ENCODE measurements around the gene ZNF483.
"Not testable (repeated sequence)": the region's sequence is repeated elsewhere in the genome, so short reads cannot be mapped to it uniquely, and the experiment has no call there.

Gene ZNF483

GRCh38 chr9:111525056-111525977 is at the start of gene ZNF483:
Gene ZNF483, plus strand, starts transcription at chr9:111525179. Its CDS starts 2,217 bp downstream, at chr9:111527396.
- Mint-ChIP-seq H3K9me3 (peaks cover 5% of the 10 kb centered on the region), H3K4me3 (peak within 1 kb of the TSS; percentile 79), H3K4me1 (peaks cover 23% of the 10 kb centered on the region), H3K36me3 (ENCODE audit: low read depth) (peaks cover 12% of the 10 kb centered on the region), H3K27me3 (peaks cover 17% of the 10 kb centered on the region), H3K27ac (peak within 1 kb of the TSS; percentile 43)
- peak; percentile 71 for DNase-seq
- peak; percentile 67 for ATAC-seq

GRCh38 chr9:111475195-111475594 is 49.8 kb upstream of the ZNF483 start:
- ATAC-seq (no peak), DNase-seq (no peak)
- no peaks in the 10 kb centered on the region for H3K27me3 Mint-ChIP-seq
- peaks cover 42% of the 10 kb centered on the region for H3K4me1 Mint-ChIP-seq
- H3K4me3 Mint-ChIP-seq = no peak overlapping the region
- no peaks in the 10 kb centered on the region for H3K9me3 Mint-ChIP-seq
- no peak overlapping the region for H3K27ac Mint-ChIP-seq
- H3K36me3 Mint-ChIP-seq (ENCODE audit: low read depth) = peaks cover 25% of the 10 kb centered on the region

DNA sequence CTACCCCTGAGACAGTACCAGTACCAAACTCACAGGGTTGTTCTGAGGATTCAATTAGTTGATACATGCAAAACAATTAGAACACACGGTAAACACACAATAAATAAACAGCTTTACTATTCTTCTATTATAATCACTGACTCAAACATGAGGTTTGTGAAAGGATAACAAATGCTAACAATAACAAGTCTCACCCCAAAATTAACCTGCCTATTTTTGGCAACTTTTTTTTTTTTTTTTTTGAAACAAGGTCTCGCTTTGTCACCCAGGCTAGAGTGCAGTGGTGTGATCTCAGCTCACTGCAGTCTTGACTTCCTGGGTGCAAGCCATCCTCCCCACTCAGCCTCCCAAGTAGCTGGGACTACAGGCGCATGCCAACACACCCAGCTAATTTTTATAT is 47.3 kb upstream of the ZNF483 start:
- peaks cover 55% of the 10 kb centered on the region for H3K4me1 Mint-ChIP-seq
- no peaks in the 10 kb centered on the region for H3K9me3 Mint-ChIP-seq
- no peaks in the 10 kb centered on the region for H3K27me3 Mint-ChIP-seq
- H3K27ac Mint-ChIP-seq = no peak overlapping the region
- H3K4me3 Mint-ChIP-seq = no peak overlapping the region
- DNase-seq (no peak), ATAC-seq (no peak)
- H3K36me3 Mint-ChIP-seq (ENCODE audit: low read depth) = peaks cover 23% of the 10 kb centered on the region

GRCh38 chr9:111481885-111482636 is 42.9 kb upstream of the ZNF483 start:
- Mint-ChIP-seq H3K27ac (peak overlapping the region; percentile 89), H3K36me3 (ENCODE audit: low read depth) (peaks cover 14% of the 10 kb centered on the region), H3K27me3 (no peaks in the 10 kb centered on the region), H3K4me1 (peaks cover 45% of the 10 kb centered on the region), H3K9me3 (no peaks in the 10 kb centered on the region), H3K4me3 (peak overlapping the region; percentile 84)
- ATAC-seq (no peak), DNase-seq (no peak)

GRCh38 chr9:111482694-111483438 is 42.1 kb upstream of the ZNF483 start:
- peak overlapping the region; percentile 84 for H3K4me3 Mint-ChIP-seq
- ATAC-seq = peak; percentile 41
- H3K4me1 Mint-ChIP-seq = peaks cover 38% of the 10 kb centered on the region
- H3K27me3 Mint-ChIP-seq = no peaks in the 10 kb centered on the region
- no peaks in the 10 kb centered on the region for H3K9me3 Mint-ChIP-seq
- peak; percentile 72 for DNase-seq
- peaks cover 10% of the 10 kb centered on the region for H3K36me3 Mint-ChIP-seq (ENCODE audit: low read depth)
- H3K27ac Mint-ChIP-seq = peak overlapping the region; percentile 89

- no peak overlapping the region for H3K27ac Mint-ChIP-seq
- ATAC-seq (peak; percentile 33), DNase-seq (peak; percentile 56)
- no peak overlapping the region for H3K4me3 Mint-ChIP-seq
- no peaks in the 10 kb centered on the region for H3K27me3 Mint-ChIP-seq
- no peaks in the 10 kb centered on the region for H3K9me3 Mint-ChIP-seq
- H3K4me1 Mint-ChIP-seq = peaks cover 36% of the 10 kb centered on the region
- peaks cover 10% of the 10 kb centered on the region for H3K36me3 Mint-ChIP-seq (ENCODE audit: low read depth)
Observed at GRCh38 chr9:111483439-111483857, 41.5 kb upstream of the ZNF483 start.

DNA sequence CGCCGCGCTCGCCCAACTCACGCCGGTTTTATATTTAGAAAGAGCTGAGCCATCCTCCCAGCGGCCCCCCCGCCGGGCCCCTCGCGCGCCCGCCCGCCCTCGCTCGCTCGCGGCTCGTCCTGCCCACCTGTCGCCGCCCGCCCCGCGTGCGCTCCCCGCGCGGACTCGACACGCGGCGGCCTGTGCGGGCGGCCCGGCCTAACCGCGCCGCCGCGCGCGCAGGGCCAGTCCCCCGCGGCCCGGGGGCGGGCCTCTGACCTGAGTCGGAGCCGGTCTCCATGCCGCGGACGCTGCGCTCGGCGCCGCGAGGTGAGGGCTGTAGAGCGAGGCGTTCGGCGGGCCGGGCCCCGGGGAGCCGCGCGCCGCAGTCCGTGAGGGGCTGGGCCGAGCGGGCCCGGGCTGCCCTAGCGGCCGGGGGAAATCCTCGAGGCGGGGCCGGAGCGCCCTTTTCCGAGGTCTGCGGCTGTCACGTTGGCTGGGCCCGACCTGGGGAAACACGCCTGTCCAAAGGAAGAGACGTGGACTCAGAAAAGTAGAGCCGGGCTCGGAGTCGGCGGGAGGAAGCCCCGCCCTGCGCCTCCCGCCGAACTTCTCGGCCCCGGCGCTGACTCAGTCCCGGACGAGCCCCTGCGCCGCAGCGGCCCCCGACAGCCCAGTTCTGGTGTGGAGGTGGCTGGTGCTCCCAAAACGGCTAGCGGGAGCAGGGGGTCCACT is 41.0 kb upstream of the ZNF483 start, which contains the start of gene ECPAS:
TSS of gene ECPAS (minus strand) at position 526 of the 714 bp plus-strand sequence. CDS start 11,465 bp downstream, outside the sequence.
- peak; percentile 79 for DNase-seq
- Mint-ChIP-seq H3K27me3 (no peaks in the 10 kb centered on the region), H3K27ac (peak within 1 kb of the TSS; percentile 91), H3K4me1 (peaks cover 33% of the 10 kb centered on the region), H3K36me3 (ENCODE audit: low read depth) (peaks cover 10% of the 10 kb centered on the region), H3K4me3 (peak within 1 kb of the TSS; percentile 84), H3K9me3 (no peaks in the 10 kb centered on the region)
- ATAC-seq = peak; percentile 76

- Mint-ChIP-seq H3K4me1 (peaks cover 32% of the 10 kb centered on the region), H3K27ac (peak overlapping the region; percentile 91), H3K36me3 (ENCODE audit: low read depth) (peaks cover 10% of the 10 kb centered on the region), H3K27me3 (no peaks in the 10 kb centered on the region), H3K4me3 (peak overlapping the region; percentile 84), H3K9me3 (no peaks in the 10 kb centered on the region)
- DNase-seq (no peak), ATAC-seq (no peak)
Observed at GRCh38 chr9:111484572-111484894, 40.4 kb upstream of the ZNF483 start.

- H3K4me3 Mint-ChIP-seq; H3K9me3 Mint-ChIP-seq; H3K4me1 Mint-ChIP-seq; ATAC-seq; H3K27ac Mint-ChIP-seq; H3K27me3 Mint-ChIP-seq; H3K36me3 Mint-ChIP-seq (ENCODE audit: low read depth); DNase-seq: not testable (repeated sequence)
Observed at GRCh38 chr9:111497196-111497595, 27.8 kb upstream of the ZNF483 start.

DNA sequence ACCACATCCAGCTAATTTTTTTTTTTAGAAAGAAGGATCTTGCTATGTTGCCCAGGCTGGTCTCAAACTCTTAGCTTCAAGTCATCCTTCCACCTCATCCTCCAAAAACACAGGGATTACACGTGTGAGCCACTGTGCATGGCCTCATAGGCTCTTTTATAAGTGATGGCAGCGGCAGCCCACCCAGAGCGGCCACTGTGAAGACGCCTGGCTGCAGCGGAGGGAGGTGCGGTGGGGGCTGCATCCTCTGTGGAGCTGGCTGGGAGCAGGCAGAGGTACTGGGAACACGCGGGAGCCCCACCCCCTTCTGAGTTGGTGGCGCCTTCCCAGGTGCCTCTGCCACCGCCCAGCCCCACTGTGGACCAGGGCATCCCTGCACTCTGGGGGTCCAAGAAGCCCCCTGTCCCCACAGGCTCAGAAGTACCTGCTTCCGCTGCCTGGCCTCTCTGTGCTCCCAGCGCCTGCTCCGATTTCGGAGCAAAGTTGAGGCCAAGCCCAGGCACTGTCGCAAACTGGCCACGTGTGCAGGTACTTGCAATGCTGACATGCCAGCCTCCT is 23.9 kb upstream of the ZNF483 start:
- no peaks in the 10 kb centered on the region for H3K9me3 Mint-ChIP-seq
- H3K36me3 Mint-ChIP-seq (ENCODE audit: low read depth) = no peaks in the 10 kb centered on the region
- DNase-seq (no peak), ATAC-seq (no peak)
- H3K4me3 Mint-ChIP-seq = no peak overlapping the region
- peaks cover 7% of the 10 kb centered on the region for H3K27me3 Mint-ChIP-seq
- peaks cover 5% of the 10 kb centered on the region for H3K4me1 Mint-ChIP-seq
- no peak overlapping the region for H3K27ac Mint-ChIP-seq

DNA sequence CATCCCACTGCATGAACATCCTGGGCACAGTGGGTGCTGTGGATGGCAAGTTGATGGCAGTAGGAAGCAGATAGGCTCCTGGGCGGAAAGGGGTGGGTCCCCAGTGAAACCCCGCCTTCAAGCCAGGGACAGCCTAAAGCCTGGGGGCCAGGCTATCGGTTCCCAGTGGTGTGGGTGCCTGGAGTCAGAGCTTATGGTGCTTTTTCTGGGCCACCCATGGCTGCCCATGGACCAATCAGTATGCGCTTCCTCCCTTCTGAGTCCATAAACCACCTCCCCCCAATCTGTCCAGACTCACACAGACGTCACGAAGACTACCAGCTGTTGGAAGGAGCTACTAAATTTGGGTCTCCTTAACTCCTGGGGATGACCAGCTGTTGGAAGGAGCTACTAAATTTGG is 23.3 kb upstream of the ZNF483 start:
- Mint-ChIP-seq H3K27me3 (peaks cover 7% of the 10 kb centered on the region), H3K9me3 (no peaks in the 10 kb centered on the region), H3K4me1 (peaks cover 5% of the 10 kb centered on the region), H3K27ac (no peak overlapping the region), H3K36me3 (ENCODE audit: low read depth) (no peaks in the 10 kb centered on the region), H3K4me3 (no peak overlapping the region)
- no peak for ATAC-seq
- no peak for DNase-seq

- Mint-ChIP-seq H3K9me3 (no peaks in the 10 kb centered on the region), H3K4me3 (no peak overlapping the region), H3K36me3 (ENCODE audit: low read depth) (no peaks in the 10 kb centered on the region), H3K27me3 (peaks cover 4% of the 10 kb centered on the region), H3K4me1 (peaks cover 5% of the 10 kb centered on the region), H3K27ac (no peak overlapping the region)
- DNase-seq (no peak), ATAC-seq (no peak)
Observed at GRCh38 chr9:111502506-111502905, 22.5 kb upstream of the ZNF483 start.

GRCh38 chr9:111511581-111511980 is 13.4 kb upstream of the ZNF483 start:
- H3K9me3 Mint-ChIP-seq = peaks cover 18% of the 10 kb centered on the region
- not testable (repeated sequence) for H3K27ac Mint-ChIP-seq; H3K4me1 Mint-ChIP-seq; ATAC-seq; H3K4me3 Mint-ChIP-seq; H3K36me3 Mint-ChIP-seq (ENCODE audit: low read depth); H3K27me3 Mint-ChIP-seq; DNase-seq
